Measurements from ENCODE around the gene DOCK2.

DNA sequence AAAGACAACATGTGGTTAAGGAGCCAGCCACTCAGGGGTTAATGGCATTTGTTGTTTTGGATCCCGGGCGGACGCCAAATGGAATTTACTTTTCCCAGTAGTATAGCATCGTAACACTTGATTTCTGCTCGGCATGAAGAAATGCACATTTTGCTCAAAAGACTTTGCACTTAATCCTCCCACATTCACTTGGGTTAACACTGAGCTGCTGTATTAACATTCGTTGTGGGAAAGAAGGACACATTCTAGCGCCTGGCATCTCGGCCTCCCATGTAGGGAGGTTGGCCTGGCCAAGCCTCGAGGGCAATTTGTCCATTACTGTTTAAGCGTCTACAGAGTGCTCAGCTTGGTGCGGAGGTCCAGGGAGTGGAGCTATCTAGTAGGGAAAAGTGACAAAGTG, 375.5 kb downstream of the DOCK2 start:
- TF ChIP-seq, protein P1, sequence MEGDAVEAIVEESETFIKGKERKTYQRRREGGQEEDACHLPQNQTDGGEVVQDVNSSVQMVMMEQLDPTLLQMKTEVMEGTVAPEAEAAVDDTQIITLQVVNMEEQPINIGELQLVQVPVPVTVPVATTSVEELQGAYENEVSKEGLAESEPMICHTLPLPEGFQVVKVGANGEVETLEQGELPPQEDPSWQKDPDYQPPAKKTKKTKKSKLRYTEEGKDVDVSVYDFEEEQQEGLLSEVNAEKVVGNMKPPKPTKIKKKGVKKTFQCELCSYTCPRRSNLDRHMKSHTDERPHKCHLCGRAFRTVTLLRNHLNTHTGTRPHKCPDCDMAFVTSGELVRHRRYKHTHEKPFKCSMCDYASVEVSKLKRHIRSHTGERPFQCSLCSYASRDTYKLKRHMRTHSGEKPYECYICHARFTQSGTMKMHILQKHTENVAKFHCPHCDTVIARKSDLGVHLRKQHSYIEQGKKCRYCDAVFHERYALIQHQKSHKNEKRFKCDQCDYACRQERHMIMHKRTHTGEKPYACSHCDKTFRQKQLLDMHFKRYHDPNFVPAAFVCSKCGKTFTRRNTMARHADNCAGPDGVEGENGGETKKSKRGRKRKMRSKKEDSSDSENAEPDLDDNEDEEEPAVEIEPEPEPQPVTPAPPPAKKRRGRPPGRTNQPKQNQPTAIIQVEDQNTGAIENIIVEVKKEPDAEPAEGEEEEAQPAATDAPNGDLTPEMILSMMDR (IDR thresholded peaks at IDR 0.05), result no peak
- no peak for TF ChIP-seq POLR2A (IDR thresholded peaks at IDR 0.05)

Measured in uterus (tissue), 2 donors.